Measurements from ENCODE around the gene GID4. TPM values are rescaled to one million over a fixed set of nuclear protein-coding genes. Genes with fewer than 3 reads are reported as not detected.

GID4 gene
- total and polyA plus RNA-seq, 2 of the 4 experiments (the other 2 are of a cell fraction) = 3.9 to 5.6 TPM

DNA sequence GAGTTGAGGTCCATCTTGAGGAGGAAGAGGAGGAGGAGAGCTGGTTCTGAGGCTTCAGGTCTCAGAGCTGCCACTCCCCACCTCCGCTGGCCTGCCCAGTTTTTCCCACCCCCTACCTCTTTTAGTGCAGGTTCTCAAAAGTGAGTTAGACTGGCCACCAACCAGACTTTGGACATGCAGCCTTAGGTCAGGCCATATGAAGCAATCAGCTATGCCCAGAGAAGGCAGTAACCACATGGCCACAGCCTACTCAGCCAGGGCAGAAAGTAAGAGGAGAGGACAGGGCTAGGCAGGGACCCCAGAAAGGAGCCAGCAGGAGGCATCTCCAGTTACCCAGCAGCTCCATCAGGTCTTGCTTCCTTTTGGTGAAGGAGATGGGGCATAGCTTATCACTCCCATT, 78.3 kb downstream of the GID4 start:
- Histone ChIP-seq H4K5ac (ENCODE audit: low read depth, low read length) (no peak overlapping the region), H3K4me2 (ENCODE audit: low read depth, low read length) (no peak overlapping the region), H2BK20ac (ENCODE audit: low read depth, low read length) (no peak overlapping the region), H3K9ac (ENCODE audit: low read depth, low read length) (no peak overlapping the region), H3K9me1 (ENCODE audit: insufficient read depth, low read length) (peaks cover 4% of the 10 kb centered on the region; the same call in 1 of the 2 replicates), H4K20me1 (ENCODE audit: insufficient read depth, low read length) (no peaks in the 10 kb centered on the region), H2AFZ (replicated peaks; ENCODE audit: low read length, poor library complexity) (no peak overlapping the region), H3K36me3 (ENCODE audit: control insufficient read depth, insufficient read depth, low read length) (no peaks in the 10 kb centered on the region), H4K91ac (ENCODE audit: insufficient read depth, low read depth, low read length) (no peak overlapping the region), H4K8ac (ENCODE audit: low read depth in 2 of 2, low read length in 2 of 2) (no peak overlapping the region), H2AK5ac (ENCODE audit: low read depth, low read length) (no peak overlapping the region), H2AK9ac (replicated peaks; ENCODE audit: low read depth, low read length, poor library complexity) (no peak overlapping the region), H3K4me1 (ENCODE audit: control insufficient read depth, insufficient read depth, low read length) (peaks cover 2% of the 10 kb centered on the region; the same call in 1 of the 2 replicates), H2BK15ac (ENCODE audit: low read depth, low read length) (no peak overlapping the region), H3K79me1 (ENCODE audit: low read depth in 1 of 2, low read length in 2 of 2) (no peaks in the 10 kb centered on the region), H2BK5ac (ENCODE audit: low read depth, low read length, poor library complexity, severe bottlenecking) (no peak overlapping the region), H3K4me3 (ENCODE audit: insufficient read depth, low read depth, low read length) (no peak overlapping the region), H3K9me3 (ENCODE audit: control insufficient read depth, insufficient read depth, low read length) (peaks cover 9% of the 10 kb centered on the region), H3K14ac (replicated peaks; ENCODE audit: low read depth, low read length) (no peak overlapping the region), H3K56ac (ENCODE audit: extremely low read depth, insufficient read depth, low read length) (no peak overlapping the region), H2BK120ac (ENCODE audit: low read depth, low read length) (no peak overlapping the region), H3K27me3 (ENCODE audit: control insufficient read depth, insufficient read depth, low read length) (peaks cover 7% of the 10 kb centered on the region; the same call in 1 of the 2 replicates), H3K23ac (ENCODE audit: low read depth, low read length) (no peak overlapping the region), H3K18ac (ENCODE audit: low read depth, low read length) (no peak overlapping the region), H3K27ac (ENCODE audit: insufficient read depth, low read length) (no peak overlapping the region), H3K4ac (ENCODE audit: low read depth, low read length) (no peak overlapping the region)
- in situ Hi-C loops (cut with MboI; ENCODE audit: low sequenced_read_pairs) (no loop called here), dilution Hi-C loops (cut with HindIII; ENCODE audit: low sequenced_read_pairs, unreplicated experiment) (no loop called here), intact Hi-C loops (cut with micrococcal nuclease) (no loop called here)
- CTCF ChIA-PET = interaction anchor here (1.1 kb wide), 1 partner anchor 53 kb away, joined by 3 read pairs; no protein-coding TSS in a partner anchor
- ATAC-seq (ENCODE audit: low read depth) = peak; percentile 36; the same call in 1 of the 2 replicates
- TF ChIP-seq BHLHE40 (IDR thresholded peaks at IDR 0.05; ENCODE audit: low read depth, low read length) (no peak), CEBPB (IDR thresholded peaks at IDR 0.05; ENCODE audit: low read depth, low read length) (peak; percentile 18; the same call in 1 of the 2 replicates)
- DNase-seq = no peak
- no CpG with 5 or more reads among the region's 1 CpG for WGBS, 2 experiments (ENCODE audit: extremely low coverage in 2 of 2, insufficient read length in 1 of 2)
- BruUV-seq (replicated peaks) = no TSS peak
- POLR2A ChIA-PET (ENCODE audit: unreplicated experiment) = no interaction called here

Other genes with a start within 250 kb of the GID4 start
- gene SREBF1, start 202.4 kb upstream of the GID4 start, total RNA-seq (2012; rRNA removed) = 3.3 and 3.4 TPM in 2 replicates
- 20.4 and 22.3 TPM in 2 replicates for gene SREBF1, start 202.4 kb upstream of the GID4 start, polyA plus RNA-seq (2012; rRNA removed)
- 23.3 and 34.4 TPM in 2 replicates for gene TOM1L2, start 67.0 kb upstream of the GID4 start, total RNA-seq (2012; rRNA removed)
- gene TOM1L2, start 67.0 kb upstream of the GID4 start, polyA plus RNA-seq (2012; rRNA removed) = 51.7 and 54.3 TPM in 2 replicates
- 0.28 and 0.72 TPM in 2 replicates for gene DRC3, start 66.5 kb upstream of the GID4 start, total RNA-seq (2012; rRNA removed)
- gene DRC3, start 66.5 kb upstream of the GID4 start, polyA plus RNA-seq (2012; rRNA removed) = 0.23 and 0.55 TPM in 2 replicates
- gene ATPAF2, start 240 bp upstream of the GID4 start, total RNA-seq (2012; rRNA removed) = 14.2 and 27.6 TPM in 2 replicates
- gene ATPAF2, start 240 bp upstream of the GID4 start, polyA plus RNA-seq (2012; rRNA removed) = 19.5 and 21.9 TPM in 2 replicates
- 35.6 and 43.6 TPM in 2 replicates for gene DRG2, start 48.5 kb downstream of the GID4 start, total RNA-seq (2012; rRNA removed)
- gene DRG2, start 48.5 kb downstream of the GID4 start, polyA plus RNA-seq (2012; rRNA removed) = 41.3 and 45.1 TPM in 2 replicates
- 0.18 and 0.56 TPM in 2 replicates for gene MYO15A, start 69.3 kb downstream of the GID4 start, total RNA-seq (2012; rRNA removed)
- 0.49 and 1.1 TPM in 2 replicates for gene MYO15A, start 69.3 kb downstream of the GID4 start, polyA plus RNA-seq (2012; rRNA removed)
- 79.6 and 86.1 TPM in 2 replicates for gene ALKBH5, start 144.4 kb downstream of the GID4 start, total RNA-seq (2012; rRNA removed)
- 54.6 and 57.6 TPM in 2 replicates for gene ALKBH5, start 144.4 kb downstream of the GID4 start, polyA plus RNA-seq (2012; rRNA removed)
- 34.2 and 40.1 TPM in 2 replicates for gene LLGL1, start 186.2 kb downstream of the GID4 start, total RNA-seq (2012; rRNA removed)
- 52.9 and 57.9 TPM in 2 replicates for gene LLGL1, start 186.2 kb downstream of the GID4 start, polyA plus RNA-seq (2012; rRNA removed)
- gene FLII, start 219.3 kb downstream of the GID4 start, total RNA-seq (2012; rRNA removed) = 258 and 263 TPM in 2 replicates
- 290 and 321 TPM in 2 replicates for gene FLII, start 219.3 kb downstream of the GID4 start, polyA plus RNA-seq (2012; rRNA removed)
- 9.1 and 12.2 TPM in 2 replicates for gene MIEF2, start 221.3 kb downstream of the GID4 start, total RNA-seq (2012; rRNA removed)
- 20.7 and 26.6 TPM in 2 replicates for gene MIEF2, start 221.3 kb downstream of the GID4 start, polyA plus RNA-seq (2012; rRNA removed)

Measured in IMR-90 (cell line).